ENCODE data around the gene IFNA14.
A peak's percentile ranks its signal among the peaks of the same experiment; 100 is the strongest.

The IFNA14 gene

DNA sequence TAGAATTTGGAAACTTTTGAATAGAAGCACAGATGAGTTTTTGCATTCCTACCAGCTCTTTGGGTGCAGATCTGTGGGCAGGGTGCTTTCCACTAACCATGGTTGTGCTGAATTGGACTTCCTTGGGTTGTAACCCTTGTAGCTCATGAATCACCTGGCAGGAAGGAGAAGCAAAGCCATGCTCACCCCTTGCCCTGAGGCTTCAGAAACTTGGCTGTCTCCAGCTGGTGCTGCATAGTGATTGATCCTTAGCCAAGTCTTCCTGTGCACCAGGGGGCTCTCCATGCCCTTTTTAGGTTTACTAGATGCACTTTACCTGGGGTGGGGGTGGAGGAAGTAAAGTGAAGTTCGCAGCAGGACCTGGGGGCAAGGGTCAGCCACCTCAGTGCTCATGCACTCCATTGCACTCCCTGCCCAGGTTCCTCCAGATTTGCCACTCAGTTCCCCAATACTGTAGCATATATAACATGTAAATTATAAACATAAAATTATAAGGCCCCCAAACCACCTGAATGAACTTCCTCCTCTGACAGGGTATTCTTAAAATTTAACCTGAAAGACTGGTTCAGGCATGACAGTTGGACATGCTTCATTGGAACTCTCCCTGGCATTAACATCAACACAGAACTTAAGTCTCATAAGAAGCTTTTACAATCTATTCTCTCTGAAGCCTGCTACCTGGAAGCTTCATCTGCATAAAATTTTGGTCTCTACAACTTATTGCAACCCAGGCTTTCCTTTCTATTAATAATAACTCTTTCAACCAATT, 25.8 kb upstream of the IFNA14 start:
- no peaks in the 10 kb centered on the region for H3K79me1 ChIP-seq (replicated peaks; ENCODE audit: low read length, poor library complexity, severe bottlenecking)
- no peaks in the 10 kb centered on the region for H3K9me3 ChIP-seq (ENCODE audit: control insufficient read depth, low read length)
- H3K4me3 ChIP-seq (ENCODE audit: insufficient read depth in 1 of 2, low read depth in 1 of 2, low read length in 2 of 2) = no peak overlapping the region
- no peak overlapping the region for H2BK15ac ChIP-seq (ENCODE audit: low read depth, poor library complexity, severe bottlenecking)
- H3K14ac ChIP-seq (ENCODE audit: low read length in 2 of 2) = no peak overlapping the region
- no peak overlapping the region for H3K4me2 ChIP-seq (ENCODE audit: low read length, poor library complexity, severe bottlenecking)
- H2AFZ ChIP-seq (ENCODE audit: low read depth, low read length) = no peak overlapping the region
- no peak overlapping the region for H3K23ac ChIP-seq (ENCODE audit: low read length in 2 of 2)
- H2BK120ac ChIP-seq (ENCODE audit: low read depth, low read length) = no peak overlapping the region
- H2BK12ac ChIP-seq (ENCODE audit: low read length in 2 of 2) = no peak overlapping the region
- no peak overlapping the region for H3K27ac ChIP-seq (ENCODE audit: low read length, poor library complexity, severe bottlenecking)
- H3K27me3 ChIP-seq (ENCODE audit: control insufficient read depth in 1 of 2, insufficient read depth in 1 of 2, low read length in 2 of 2) = peaks cover 40 to 57% of the 10 kb centered on the region in 2 experiments
- no peak overlapping the region for H2AK5ac ChIP-seq (ENCODE audit: low read length, severe bottlenecking)
- DNase-seq = no peak
- no peak overlapping the region for H4K8ac ChIP-seq (ENCODE audit: low read length)
- H3K9ac ChIP-seq (ENCODE audit: low read length) = no peak overlapping the region
- H3K4ac ChIP-seq (ENCODE audit: low read depth in 1 of 2, low read length in 2 of 2) = no peak overlapping the region
- no CpG with 5 or more reads among the region's 1 CpG for WGBS
- H4K91ac ChIP-seq (ENCODE audit: low read length) = no peak overlapping the region
- no peaks in the 10 kb centered on the region for H3K36me3 ChIP-seq (ENCODE audit: control insufficient read depth in 1 of 2, insufficient read depth in 2 of 2, low read depth in 1 of 2, low read length in 2 of 2)
- no peak overlapping the region for H2BK5ac ChIP-seq (ENCODE audit: low read depth, low read length, poor library complexity, severe bottlenecking)
- no peaks in the 10 kb centered on the region for H3K4me1 ChIP-seq (ENCODE audit: control insufficient read depth, insufficient read depth, low read depth, low read length)
- H3K18ac ChIP-seq (ENCODE audit: low read depth in 1 of 2, low read length in 2 of 2) = no peak overlapping the region

DNA sequence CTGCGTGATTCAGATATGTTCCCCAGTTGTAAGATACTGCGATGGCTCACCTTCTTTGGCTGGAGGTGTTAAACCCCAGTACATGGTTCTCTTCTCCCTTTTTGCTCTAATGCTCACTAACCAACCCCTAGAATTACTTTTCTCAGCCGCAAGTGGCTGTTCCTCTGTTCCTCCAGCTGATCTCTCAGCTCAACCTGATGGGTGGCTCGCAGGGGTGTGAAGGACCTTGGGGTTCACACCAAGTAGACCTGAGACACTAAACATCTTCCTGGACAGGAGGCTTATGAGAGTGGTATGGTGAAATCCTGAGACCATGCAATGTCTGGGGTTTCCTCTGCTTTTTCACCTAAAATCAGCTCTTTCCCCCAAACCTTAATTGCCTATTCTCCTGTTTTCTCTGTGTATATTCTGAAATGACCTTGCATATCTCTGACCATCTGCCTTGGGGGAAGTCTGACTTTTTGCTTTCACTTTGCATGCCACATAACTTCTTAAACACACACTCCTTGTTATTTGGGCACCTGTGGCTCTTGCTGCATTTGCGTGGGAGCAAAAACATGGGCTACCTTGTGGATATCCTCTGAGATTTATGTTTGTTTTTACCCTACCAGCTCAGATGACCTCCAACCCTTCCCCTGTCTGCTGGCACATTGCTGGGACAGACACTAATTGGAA, 15.9 kb upstream of the IFNA14 start:
- no peak overlapping the region for H2BK15ac ChIP-seq (ENCODE audit: low read depth, poor library complexity, severe bottlenecking)
- H3K4me3 ChIP-seq (ENCODE audit: insufficient read depth in 1 of 2, low read depth in 1 of 2, low read length in 2 of 2) = no peak overlapping the region
- H3K23ac ChIP-seq (ENCODE audit: low read length in 2 of 2) = no peak overlapping the region
- no peaks in the 10 kb centered on the region for H3K79me1 ChIP-seq (replicated peaks; ENCODE audit: low read length, poor library complexity, severe bottlenecking)
- no peak overlapping the region for H2BK12ac ChIP-seq (ENCODE audit: low read length in 2 of 2)
- H3K36me3 ChIP-seq (ENCODE audit: control insufficient read depth in 1 of 2, insufficient read depth in 2 of 2, low read depth in 1 of 2, low read length in 2 of 2) = no peaks in the 10 kb centered on the region
- no peak overlapping the region for H4K8ac ChIP-seq (ENCODE audit: low read length)
- no peak overlapping the region for H4K91ac ChIP-seq (ENCODE audit: low read length)
- H3K27me3 ChIP-seq (ENCODE audit: control insufficient read depth in 1 of 2, insufficient read depth in 1 of 2, low read length in 2 of 2) = peaks cover 38 to 43% of the 10 kb centered on the region in 2 experiments
- H2BK5ac ChIP-seq (ENCODE audit: low read depth, low read length, poor library complexity, severe bottlenecking) = no peak overlapping the region
- H2BK120ac ChIP-seq (ENCODE audit: low read depth, low read length) = no peak overlapping the region
- no peaks in the 10 kb centered on the region for H3K4me1 ChIP-seq (ENCODE audit: control insufficient read depth, insufficient read depth, low read depth, low read length)
- no peak overlapping the region for H3K9ac ChIP-seq (ENCODE audit: low read length)
- H3K4ac ChIP-seq (ENCODE audit: low read depth in 1 of 2, low read length in 2 of 2) = no peak overlapping the region
- no peak overlapping the region for H3K4me2 ChIP-seq (ENCODE audit: low read length, poor library complexity, severe bottlenecking)
- 76% methylated on average over 4 of the region's 5 CpGs for WGBS
- no peak overlapping the region for H3K27ac ChIP-seq (ENCODE audit: low read length, poor library complexity, severe bottlenecking)
- H2AFZ ChIP-seq (ENCODE audit: low read depth, low read length) = no peak overlapping the region
- no peak overlapping the region for H2AK5ac ChIP-seq (ENCODE audit: low read length, severe bottlenecking)
- no peaks in the 10 kb centered on the region for H3K9me3 ChIP-seq (ENCODE audit: control insufficient read depth, low read length)
- H3K18ac ChIP-seq (ENCODE audit: low read depth in 1 of 2, low read length in 2 of 2) = no peak overlapping the region
- no peak overlapping the region for H3K14ac ChIP-seq (ENCODE audit: low read length in 2 of 2)
- no peak for DNase-seq

DNA sequence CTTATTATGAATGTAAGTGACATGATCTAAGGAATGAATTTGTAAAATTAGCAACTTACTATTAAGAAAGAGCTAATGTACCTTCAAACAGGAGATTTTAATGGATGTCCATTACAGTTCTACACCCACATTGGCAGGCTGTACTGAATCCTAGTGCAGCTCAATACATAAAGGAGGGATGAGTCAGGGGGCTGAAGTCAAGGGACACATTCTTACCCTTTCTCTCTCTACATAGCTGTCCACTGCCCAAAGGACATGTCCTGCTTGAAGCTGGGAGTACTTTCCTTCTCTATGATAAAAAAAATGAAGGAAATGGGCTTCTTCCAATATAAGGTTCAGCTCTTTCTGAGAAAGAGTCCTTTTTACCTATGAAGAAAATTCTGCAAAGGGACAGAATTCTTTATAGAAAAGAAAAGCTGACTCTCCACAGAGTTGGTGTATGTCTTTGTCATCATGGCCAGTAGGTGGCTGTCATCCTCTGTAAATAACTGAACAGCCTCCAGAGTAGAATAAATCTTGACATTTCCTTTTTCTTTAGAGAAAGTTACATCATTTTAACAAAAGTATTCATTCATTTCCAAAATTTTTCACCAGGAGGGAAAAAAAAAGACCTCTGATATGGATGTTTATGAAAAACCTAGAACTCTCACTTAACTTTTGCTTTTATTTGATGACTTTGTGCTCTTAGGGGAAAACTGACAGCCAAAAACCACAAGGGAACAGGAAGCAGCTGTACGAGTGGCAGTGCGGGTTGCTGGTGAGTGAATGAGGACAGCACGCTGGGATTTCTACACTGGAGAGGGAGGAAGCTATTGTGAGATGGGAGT, 13.1 kb upstream of the IFNA14 start:
- Histone ChIP-seq H2BK5ac (ENCODE audit: low read depth, low read length, poor library complexity, severe bottlenecking) (no peak overlapping the region), H3K14ac (ENCODE audit: low read length in 2 of 2) (no peak overlapping the region), H3K4me3 (ENCODE audit: insufficient read depth in 1 of 2, low read depth in 1 of 2, low read length in 2 of 2) (peak overlapping the region in 1 of 2 experiments; percentile 59), H3K79me1 (replicated peaks; ENCODE audit: low read length, poor library complexity, severe bottlenecking) (no peaks in the 10 kb centered on the region), H2AFZ (ENCODE audit: low read depth, low read length) (no peak overlapping the region), H3K4me2 (ENCODE audit: low read length, poor library complexity, severe bottlenecking) (no peak overlapping the region), H3K36me3 (ENCODE audit: control insufficient read depth in 1 of 2, insufficient read depth in 2 of 2, low read depth in 1 of 2, low read length in 2 of 2) (no peaks in the 10 kb centered on the region), H3K4me1 (ENCODE audit: control insufficient read depth, insufficient read depth, low read depth, low read length) (no peaks in the 10 kb centered on the region), H3K23ac (ENCODE audit: low read length in 2 of 2) (no peak overlapping the region), H3K9me3 (ENCODE audit: control insufficient read depth, low read length) (no peaks in the 10 kb centered on the region), H2BK15ac (ENCODE audit: low read depth, poor library complexity, severe bottlenecking) (no peak overlapping the region), H2BK12ac (ENCODE audit: low read length in 2 of 2) (no peak overlapping the region), H3K4ac (ENCODE audit: low read depth in 1 of 2, low read length in 2 of 2) (no peak overlapping the region), H4K8ac (ENCODE audit: low read length) (no peak overlapping the region), H3K9ac (ENCODE audit: low read length) (peak overlapping the region; percentile 67), H3K18ac (ENCODE audit: low read depth in 1 of 2, low read length in 2 of 2) (no peak overlapping the region), H2BK120ac (ENCODE audit: low read depth, low read length) (no peak overlapping the region), H4K91ac (ENCODE audit: low read length) (no peak overlapping the region), H3K27ac (ENCODE audit: low read length, poor library complexity, severe bottlenecking) (no peak overlapping the region), H2AK5ac (ENCODE audit: low read length, severe bottlenecking) (no peak overlapping the region), H3K27me3 (ENCODE audit: control insufficient read depth in 1 of 2, insufficient read depth in 1 of 2, low read length in 2 of 2) (peaks cover 42 to 55% of the 10 kb centered on the region in 2 experiments)
- peak; percentile 48 for DNase-seq
- WGBS = 0% methylated on average over 3 of the region's 3 CpGs

DNA sequence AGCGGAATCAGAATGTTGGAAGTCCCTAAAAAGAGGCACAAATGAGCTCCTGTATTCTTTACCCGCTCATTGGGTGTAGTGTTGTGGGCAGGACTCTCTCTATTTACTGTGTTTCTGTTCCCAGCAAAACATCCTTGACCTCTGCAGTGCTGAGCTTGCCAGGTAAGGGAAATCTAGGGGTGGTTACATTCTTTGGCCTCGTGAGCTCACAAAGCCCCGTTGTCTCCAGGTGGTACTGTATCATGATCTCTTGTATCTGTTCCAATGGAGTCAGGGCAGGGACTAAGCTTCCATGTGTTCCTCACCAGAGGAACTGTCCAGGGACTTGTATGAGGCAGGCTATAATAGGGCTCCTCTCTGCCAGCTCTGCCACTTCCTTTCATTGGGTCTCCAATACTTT, 11.8 kb upstream of the IFNA14 start:
- Histone ChIP-seq H3K9ac (ENCODE audit: low read length) (no peak overlapping the region), H2AFZ (ENCODE audit: low read depth, low read length) (no peak overlapping the region), H3K4me3 (ENCODE audit: insufficient read depth in 1 of 2, low read depth in 1 of 2, low read length in 2 of 2) (no peak overlapping the region), H3K27ac (ENCODE audit: low read length, poor library complexity, severe bottlenecking) (no peak overlapping the region), H2AK5ac (ENCODE audit: low read length, severe bottlenecking) (no peak overlapping the region), H2BK12ac (ENCODE audit: low read length in 2 of 2) (no peak overlapping the region), H3K23ac (ENCODE audit: low read length in 2 of 2) (no peak overlapping the region), H3K79me1 (replicated peaks; ENCODE audit: low read length, poor library complexity, severe bottlenecking) (no peaks in the 10 kb centered on the region), H3K9me3 (ENCODE audit: control insufficient read depth, low read length) (no peaks in the 10 kb centered on the region), H2BK15ac (ENCODE audit: low read depth, poor library complexity, severe bottlenecking) (no peak overlapping the region), H2BK5ac (ENCODE audit: low read depth, low read length, poor library complexity, severe bottlenecking) (no peak overlapping the region), H3K36me3 (ENCODE audit: control insufficient read depth in 1 of 2, insufficient read depth in 2 of 2, low read depth in 1 of 2, low read length in 2 of 2) (no peaks in the 10 kb centered on the region), H4K91ac (ENCODE audit: low read length) (no peak overlapping the region), H3K27me3 (ENCODE audit: control insufficient read depth in 1 of 2, insufficient read depth in 1 of 2, low read length in 2 of 2) (peaks cover 32 to 42% of the 10 kb centered on the region in 2 experiments), H3K14ac (ENCODE audit: low read length in 2 of 2) (peak overlapping the region in 1 of 2 experiments; percentile 48), H4K8ac (ENCODE audit: low read length) (no peak overlapping the region), H3K18ac (ENCODE audit: low read depth in 1 of 2, low read length in 2 of 2) (no peak overlapping the region), H3K4ac (ENCODE audit: low read depth in 1 of 2, low read length in 2 of 2) (no peak overlapping the region), H3K4me1 (ENCODE audit: control insufficient read depth, insufficient read depth, low read depth, low read length) (no peaks in the 10 kb centered on the region), H3K4me2 (ENCODE audit: low read length, poor library complexity, severe bottlenecking) (no peak overlapping the region), H2BK120ac (ENCODE audit: low read depth, low read length) (no peak overlapping the region)
- WGBS = 59% methylated on average over 3 of the region's 4 CpGs
- no peak for DNase-seq
